HL-60 (cell line): ENCODE data around the gene LGALS4.
"Not testable (repeated sequence)": the region's sequence is repeated elsewhere in the genome, so short reads cannot be mapped to it uniquely, and the experiment has no call there.

Experiments used
- DNase-seq, 2 experiments: peaks; one replicate each; pipeline ENCODE4 v3.0.0-alpha.2; 2010 to 2020; ENCODE audit warnings: low read depth in 1 of 2, low spot score in 1 of 2
- H3K27ac ChIP-seq: fragments of 250-450 bp; sonication (Bioruptor Pico); replicated peaks from 2 replicates; pipeline ENCODE4 v1.5.1; 2020; ENCODE audit warnings: mild to moderate bottlenecking, moderate library complexity
- H3K27me3 ChIP-seq: fragments of 250-450 bp; sonication (Bioruptor Pico); 2 replicates; pipeline ENCODE4 v1.5.1; 2021; ENCODE audit warnings: mild to moderate bottlenecking, moderate library complexity; ENCODE audit not compliant: insufficient read depth, poor library complexity, severe bottlenecking
- H3K4me3 ChIP-seq: replicated peaks from 2 replicates; pipeline ENCODE4 v1.5.1; 2011; ENCODE audit warnings: mild to moderate bottlenecking, control low read depth, low read length; ENCODE audit not compliant: insufficient read depth
- CTCF ChIP-seq: IDR thresholded peaks from one replicate; pipeline ENCODE4 v1.5.1; 2011; ENCODE audit warnings: low read length, control low read depth, inconsistent platforms; ENCODE audit not compliant: insufficient read depth
- GABPA ChIP-seq: IDR thresholded peaks from 2 replicates; pipeline ENCODE4 v1.6.1; 2012; ENCODE audit warnings: low read depth
- POLR2AphosphoS5 ChIP-seq: IDR thresholded peaks from 2 replicates; pipeline ENCODE4 v1.6.1; 2012; ENCODE audit warnings: low read depth
- SPI1 ChIP-seq: IDR thresholded peaks from 2 replicates; pipeline ENCODE4 v1.6.1; 2012; ENCODE audit warnings: low read depth, mild to moderate bottlenecking, borderline replicate concordance
- TF ChIP-seq, protein P1 (sequence below): IDR thresholded peaks from 2 replicates; pipeline ENCODE4 v1.6.1; 2012; ENCODE audit warnings: low read depth; ENCODE audit not compliant: insufficient replicate concordance

Gene LGALS4

GRCh38 chr19:38815059-38816001, 2.6 kb upstream of the LGALS4 start:
- DNase-seq, result no peak
- TF ChIP-seq GABPA (no peak), SPI1 (no peak)
- Histone ChIP-seq H3K4me3 (no peak overlapping the region), H3K27ac (no peak overlapping the region), H3K27me3 (no peaks in the 10 kb centered on the region)

- not testable (repeated sequence) for DNase-seq, H3K27ac ChIP-seq, H3K4me3 ChIP-seq, H3K27me3 ChIP-seq
Measured at GRCh38 chr19:38813932-38814331, 1.2 kb upstream of the LGALS4 start.

DNA sequence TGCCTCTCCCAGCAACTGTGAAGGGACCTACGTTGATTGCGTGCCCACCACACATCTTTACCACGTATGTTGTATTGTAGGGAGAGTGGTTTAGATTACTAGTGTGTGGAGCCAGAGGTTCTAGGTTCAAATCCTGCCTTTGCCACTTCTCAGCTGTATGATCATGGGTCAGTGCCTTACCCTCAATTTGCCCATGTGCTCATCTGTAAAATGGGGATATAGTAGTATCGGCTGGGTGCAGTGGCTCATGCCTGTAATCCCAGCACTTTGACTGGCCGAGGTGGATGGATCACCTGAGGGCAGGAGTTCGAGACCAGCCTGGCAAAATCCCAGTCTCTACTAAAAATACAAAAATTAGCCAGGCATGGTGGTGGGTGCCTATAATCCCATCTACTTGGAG, 578 bp upstream of the LGALS4 start:
- Histone ChIP-seq H3K27ac (no peak overlapping the region), H3K27me3 (no peaks in the 10 kb centered on the region), H3K4me3 (no peak overlapping the region)
- no peak for DNase-seq
- no peak for TF ChIP-seq GABPA

DNA sequence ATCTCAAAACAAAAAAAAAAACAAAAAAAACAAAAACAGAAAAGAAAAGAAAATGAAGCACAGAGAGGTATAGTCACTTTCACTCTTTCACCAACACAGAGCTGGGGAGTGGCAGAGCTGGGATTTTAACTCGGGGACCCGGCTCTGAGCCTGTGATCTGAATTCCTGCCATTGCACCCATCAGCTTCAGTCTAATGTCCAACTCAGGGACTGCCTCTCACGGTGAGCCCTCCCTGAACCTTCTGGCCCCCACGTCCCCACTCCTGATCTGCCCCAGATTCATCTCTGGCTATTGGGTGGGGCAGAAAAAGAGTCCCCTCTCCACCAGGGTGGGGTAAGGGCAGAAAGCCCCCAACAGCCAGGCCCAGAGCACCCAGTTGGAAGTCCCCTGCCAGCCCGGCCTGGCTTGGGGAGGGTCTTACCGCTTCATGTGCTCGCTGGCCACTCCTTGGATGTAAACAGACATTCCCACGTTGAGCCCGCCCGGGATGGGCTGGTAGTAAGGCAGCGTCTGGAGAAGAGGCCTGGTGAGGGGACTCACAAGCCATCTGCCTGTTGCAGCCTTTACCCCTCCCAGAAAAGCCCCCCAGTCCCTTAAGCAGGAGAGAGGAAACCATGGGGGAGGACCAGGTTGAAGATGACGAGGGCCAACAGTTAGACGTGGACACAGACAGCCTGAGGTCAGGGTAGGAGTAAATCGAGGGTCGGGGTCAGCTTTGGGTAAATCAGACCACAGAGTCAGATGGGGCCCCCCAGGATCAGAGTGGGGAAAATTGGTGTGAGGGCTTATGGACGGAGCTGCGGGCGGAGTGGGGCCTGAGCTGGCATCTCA, 520 bp downstream of the LGALS4 start:
- H3K27me3 ChIP-seq, result no peaks in the 10 kb centered on the region
- TF ChIP-seq CTCF, result no peak
- TF ChIP-seq POLR2AphosphoS5, result no peak
- TF ChIP-seq SPI1, result no peak
- no peak for TF ChIP-seq GABPA
- TF ChIP-seq, protein P1, sequence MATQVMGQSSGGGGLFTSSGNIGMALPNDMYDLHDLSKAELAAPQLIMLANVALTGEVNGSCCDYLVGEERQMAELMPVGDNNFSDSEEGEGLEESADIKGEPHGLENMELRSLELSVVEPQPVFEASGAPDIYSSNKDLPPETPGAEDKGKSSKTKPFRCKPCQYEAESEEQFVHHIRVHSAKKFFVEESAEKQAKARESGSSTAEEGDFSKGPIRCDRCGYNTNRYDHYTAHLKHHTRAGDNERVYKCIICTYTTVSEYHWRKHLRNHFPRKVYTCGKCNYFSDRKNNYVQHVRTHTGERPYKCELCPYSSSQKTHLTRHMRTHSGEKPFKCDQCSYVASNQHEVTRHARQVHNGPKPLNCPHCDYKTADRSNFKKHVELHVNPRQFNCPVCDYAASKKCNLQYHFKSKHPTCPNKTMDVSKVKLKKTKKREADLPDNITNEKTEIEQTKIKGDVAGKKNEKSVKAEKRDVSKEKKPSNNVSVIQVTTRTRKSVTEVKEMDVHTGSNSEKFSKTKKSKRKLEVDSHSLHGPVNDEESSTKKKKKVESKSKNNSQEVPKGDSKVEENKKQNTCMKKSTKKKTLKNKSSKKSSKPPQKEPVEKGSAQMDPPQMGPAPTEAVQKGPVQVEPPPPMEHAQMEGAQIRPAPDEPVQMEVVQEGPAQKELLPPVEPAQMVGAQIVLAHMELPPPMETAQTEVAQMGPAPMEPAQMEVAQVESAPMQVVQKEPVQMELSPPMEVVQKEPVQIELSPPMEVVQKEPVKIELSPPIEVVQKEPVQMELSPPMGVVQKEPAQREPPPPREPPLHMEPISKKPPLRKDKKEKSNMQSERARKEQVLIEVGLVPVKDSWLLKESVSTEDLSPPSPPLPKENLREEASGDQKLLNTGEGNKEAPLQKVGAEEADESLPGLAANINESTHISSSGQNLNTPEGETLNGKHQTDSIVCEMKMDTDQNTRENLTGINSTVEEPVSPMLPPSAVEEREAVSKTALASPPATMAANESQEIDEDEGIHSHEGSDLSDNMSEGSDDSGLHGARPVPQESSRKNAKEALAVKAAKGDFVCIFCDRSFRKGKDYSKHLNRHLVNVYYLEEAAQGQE, result no peak
- no peak overlapping the region for H3K4me3 ChIP-seq
- no peak for DNase-seq
- no peak overlapping the region for H3K27ac ChIP-seq

DNA sequence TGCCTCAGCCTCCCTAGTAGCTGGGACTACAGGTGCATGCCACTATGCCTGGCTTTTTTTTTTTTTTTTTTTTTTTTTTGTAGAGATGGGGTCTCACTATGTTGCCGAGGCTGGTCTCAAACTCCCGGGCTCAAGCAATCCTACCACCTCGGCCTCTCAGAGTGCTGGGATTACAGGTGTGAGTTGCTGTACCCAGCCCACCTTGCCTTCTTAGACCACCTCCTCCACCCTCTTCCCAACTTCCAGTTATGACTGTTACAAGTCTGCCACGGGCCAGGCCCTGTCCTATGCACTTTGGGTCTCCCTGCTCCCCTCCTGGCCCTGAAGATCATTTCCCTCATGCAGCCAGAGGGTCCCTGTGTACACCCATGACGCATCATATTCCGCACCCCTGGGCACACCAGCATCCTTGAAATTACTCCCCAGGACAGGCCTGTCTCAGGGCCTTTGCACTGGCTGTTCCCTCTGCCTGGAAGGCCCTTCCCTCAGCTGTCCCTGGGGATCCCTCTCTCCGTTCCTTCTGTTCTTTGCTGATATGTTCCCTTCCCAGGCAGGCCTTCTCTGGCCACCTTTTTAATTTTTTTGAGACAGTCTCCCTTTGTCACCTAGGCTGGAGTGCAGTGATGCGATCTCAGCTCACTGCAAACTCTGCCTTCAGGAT, 3.0 kb downstream of the LGALS4 start:
- H3K4me3 ChIP-seq, result no peak overlapping the region
- TF ChIP-seq CTCF (no peak), GABPA (no peak), SPI1 (no peak), POLR2AphosphoS5 (no peak)
- TF ChIP-seq, protein P1, result no peak
- no peaks in the 10 kb centered on the region for H3K27me3 ChIP-seq
- no peak for DNase-seq
- H3K27ac ChIP-seq, result no peak overlapping the region
